ENCODE measurements around the gene TULP4.
"Not testable (repeated sequence)": the region's sequence is repeated elsewhere in the genome, so short reads cannot be mapped to it uniquely, and the experiment has no call there.

Gene TULP4

DNA sequence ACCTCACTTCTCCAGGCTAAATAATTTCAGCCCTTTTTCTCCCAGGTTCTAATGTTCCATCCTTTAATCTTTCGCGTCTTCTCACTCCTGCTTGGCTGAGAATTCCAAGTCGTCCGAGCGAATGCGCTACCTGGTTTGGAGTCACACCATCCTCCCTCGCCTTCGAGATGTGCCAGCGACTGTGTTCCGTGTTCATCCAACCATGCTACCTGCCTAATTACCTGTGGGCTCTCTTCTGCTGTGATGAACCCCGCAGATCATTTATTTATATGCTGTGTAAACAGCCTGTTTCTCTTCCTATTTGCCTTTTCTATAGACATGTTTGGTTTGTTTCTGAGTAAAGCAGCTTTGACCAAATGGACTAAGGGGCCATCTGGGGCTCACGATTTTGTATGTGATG is 164.1 kb downstream of the TULP4 start:
- TF ChIP-seq, protein P1, sequence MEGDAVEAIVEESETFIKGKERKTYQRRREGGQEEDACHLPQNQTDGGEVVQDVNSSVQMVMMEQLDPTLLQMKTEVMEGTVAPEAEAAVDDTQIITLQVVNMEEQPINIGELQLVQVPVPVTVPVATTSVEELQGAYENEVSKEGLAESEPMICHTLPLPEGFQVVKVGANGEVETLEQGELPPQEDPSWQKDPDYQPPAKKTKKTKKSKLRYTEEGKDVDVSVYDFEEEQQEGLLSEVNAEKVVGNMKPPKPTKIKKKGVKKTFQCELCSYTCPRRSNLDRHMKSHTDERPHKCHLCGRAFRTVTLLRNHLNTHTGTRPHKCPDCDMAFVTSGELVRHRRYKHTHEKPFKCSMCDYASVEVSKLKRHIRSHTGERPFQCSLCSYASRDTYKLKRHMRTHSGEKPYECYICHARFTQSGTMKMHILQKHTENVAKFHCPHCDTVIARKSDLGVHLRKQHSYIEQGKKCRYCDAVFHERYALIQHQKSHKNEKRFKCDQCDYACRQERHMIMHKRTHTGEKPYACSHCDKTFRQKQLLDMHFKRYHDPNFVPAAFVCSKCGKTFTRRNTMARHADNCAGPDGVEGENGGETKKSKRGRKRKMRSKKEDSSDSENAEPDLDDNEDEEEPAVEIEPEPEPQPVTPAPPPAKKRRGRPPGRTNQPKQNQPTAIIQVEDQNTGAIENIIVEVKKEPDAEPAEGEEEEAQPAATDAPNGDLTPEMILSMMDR (IDR thresholded peaks at IDR 0.05; ENCODE audit: insufficient read depth, low read depth, low read length, missing control alignments): no peak
- H3K4me3 ChIP-seq (ENCODE audit: low read depth, low read length): peak overlapping the region; percentile 29; the same call in 1 of the 2 replicates
- peak; percentile 50 for DNase-seq (ENCODE audit: low read depth)

GRCh38 chr6:158477722-158478121 is 165.5 kb downstream of the TULP4 start:
- not testable (repeated sequence) for DNase-seq (ENCODE audit: low read depth); H3K4me3 ChIP-seq (ENCODE audit: low read depth, low read length)

DNA sequence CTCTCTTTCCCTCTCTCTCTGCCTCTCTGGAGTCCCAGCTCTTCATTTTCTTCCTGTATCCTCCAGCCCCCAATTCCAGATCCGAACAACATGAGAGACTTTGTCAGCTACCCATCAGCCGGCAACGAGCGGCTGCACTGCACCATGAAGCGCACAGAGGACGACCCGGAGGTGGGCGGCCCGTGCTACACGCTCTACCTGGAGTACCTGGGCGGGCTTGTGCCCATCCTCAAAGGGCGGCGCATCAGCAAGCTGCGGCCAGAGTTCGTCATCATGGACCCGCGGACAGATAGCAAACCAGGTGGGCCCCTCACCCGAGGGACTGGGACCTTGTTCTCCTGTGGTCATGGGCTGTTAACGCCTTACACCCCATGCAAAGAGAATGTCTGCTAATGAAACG is 168.7 kb downstream of the TULP4 start:
- no peak overlapping the region for H3K4me3 ChIP-seq (ENCODE audit: low read depth, low read length)
- TF ChIP-seq, protein P1 (IDR thresholded peaks at IDR 0.05; ENCODE audit: insufficient read depth, low read depth, low read length, missing control alignments): no peak
- DNase-seq (ENCODE audit: low read depth): no peak

DNA sequence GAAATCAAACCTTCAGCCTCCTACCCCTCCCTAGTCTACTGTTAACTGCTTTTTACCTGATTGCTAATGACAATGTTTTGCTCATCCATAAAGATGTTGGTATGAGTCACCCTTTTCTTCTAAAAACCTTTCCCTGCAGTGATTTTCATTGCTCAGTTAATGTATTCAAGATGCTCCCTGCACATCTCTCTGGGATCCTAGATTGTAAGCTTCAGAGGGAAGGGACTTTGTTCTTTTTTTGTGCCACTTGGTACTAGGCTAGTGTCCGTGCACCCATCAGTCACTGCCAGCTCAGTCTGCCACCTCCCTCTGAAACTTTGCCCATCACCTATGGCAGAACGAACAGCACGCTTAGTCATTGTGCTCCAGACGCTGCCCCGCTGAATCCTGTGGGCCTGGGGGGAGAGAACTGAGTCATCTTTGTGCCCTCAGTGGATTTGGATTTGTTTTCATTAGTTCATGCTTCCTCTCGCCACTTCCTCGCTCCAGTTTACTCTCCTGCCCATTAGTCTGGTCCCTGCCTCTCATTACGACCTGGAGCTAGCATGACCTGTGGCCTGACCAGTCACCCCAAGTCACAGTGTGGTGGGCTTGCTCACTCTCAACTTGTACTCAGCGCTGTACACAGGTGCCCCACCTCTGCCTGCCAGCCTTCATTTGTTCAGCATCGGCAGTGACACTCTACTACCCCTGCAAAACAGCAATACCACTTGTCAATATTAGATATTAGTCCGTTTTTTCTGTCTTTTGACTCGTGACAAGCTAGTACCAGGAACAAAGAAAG is 169.6 kb downstream of the TULP4 start:
- H3K4me3 ChIP-seq (ENCODE audit: low read depth, low read length): no peak overlapping the region
- peak; percentile 45 for DNase-seq (ENCODE audit: low read depth)
- TF ChIP-seq, protein P1 (IDR thresholded peaks at IDR 0.05; ENCODE audit: insufficient read depth, low read depth, low read length, missing control alignments): no peak

GRCh38 chr6:158485431-158485830 is 173.2 kb downstream of the TULP4 start:
- no peak overlapping the region for H3K4me3 ChIP-seq (ENCODE audit: low read depth, low read length)
- TF ChIP-seq, protein P1 (IDR thresholded peaks at IDR 0.05; ENCODE audit: insufficient read depth, low read depth, low read length, missing control alignments): no peak
- DNase-seq (ENCODE audit: low read depth): no peak

DNA sequence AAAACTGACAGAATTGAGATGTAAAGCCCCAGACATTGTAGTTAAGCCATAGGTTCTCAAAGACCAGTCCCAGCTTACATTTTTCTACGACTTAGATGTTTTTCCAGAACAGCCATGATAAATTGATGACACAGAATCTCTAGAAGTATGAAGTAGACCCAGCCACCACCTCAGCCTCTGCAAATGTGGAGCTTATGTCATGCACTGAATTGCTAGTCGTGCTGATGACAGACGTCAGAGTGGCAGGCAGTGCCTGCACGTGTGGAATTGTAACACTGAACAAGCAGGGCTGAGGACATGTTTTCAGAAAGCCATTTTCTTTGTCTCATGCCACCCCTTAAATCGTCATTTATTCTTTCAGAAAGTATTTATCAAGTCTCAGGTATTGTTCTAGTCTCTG is 175.2 kb downstream of the TULP4 start:
- DNase-seq (ENCODE audit: low read depth): no peak
- TF ChIP-seq, protein P1 (IDR thresholded peaks at IDR 0.05; ENCODE audit: insufficient read depth, low read depth, low read length, missing control alignments): no peak
- H3K4me3 ChIP-seq (ENCODE audit: low read depth, low read length): no peak overlapping the region

DNA sequence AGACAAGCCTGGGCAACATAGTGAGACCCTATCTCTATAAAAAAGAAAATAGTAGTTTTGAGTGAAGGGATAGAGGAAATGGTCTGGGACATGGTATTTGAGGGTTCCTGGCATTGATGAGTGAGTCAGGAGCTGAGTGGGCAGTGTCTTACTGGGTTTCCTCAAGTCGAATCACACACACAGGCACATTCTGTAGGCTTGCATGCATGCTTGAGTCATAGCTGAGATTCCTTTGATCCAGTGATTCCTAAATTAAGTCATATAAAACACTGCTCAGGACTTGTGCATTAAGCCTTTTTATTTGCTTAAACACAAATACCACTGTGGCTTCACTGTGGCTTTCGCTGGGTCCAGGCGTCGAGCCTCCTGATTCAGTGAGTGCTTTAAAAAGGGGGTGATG is 175.8 kb downstream of the TULP4 start:
- TF ChIP-seq, protein P1 (IDR thresholded peaks at IDR 0.05; ENCODE audit: insufficient read depth, low read depth, low read length, missing control alignments): no peak
- no peak for DNase-seq (ENCODE audit: low read depth)
- H3K4me3 ChIP-seq (ENCODE audit: low read depth, low read length): no peak overlapping the region

Data from GM12865 (cell line).